Measurements from ENCODE around the gene CT45A5. TPM values are rescaled to one million over a fixed set of nuclear protein-coding genes. Genes with fewer than 3 reads are reported as not detected.
A peak's percentile ranks its signal among the peaks of the same experiment; 100 is the strongest.
"Not testable (repeated sequence)": the region's sequence is repeated elsewhere in the genome, so short reads cannot be mapped to it uniquely, and the experiment has no call there.

The CT45A5 gene
- total RNA-seq, result not detected

GRCh38 chrX:135785403-135785802, at the start of gene CT45A5:
Gene CT45A5 (minus strand): TSS chrX:135785503. CDS start chrX:135781729, 3,774 bp downstream.
- H3K27me3 Mint-ChIP-seq (ENCODE audit: low read depth), result not testable (repeated sequence)

GRCh38 chrX:135819912-135820311, 34.6 kb upstream of the CT45A5 start, which contains the start of gene CT45A2:
Gene CT45A2 (minus strand): TSS chrX:135820012. CDS start chrX:135816265, 3,747 bp downstream.
- not testable (repeated sequence) for H3K27me3 Mint-ChIP-seq (ENCODE audit: low read depth); DNase-seq; H3K36me3 Mint-ChIP-seq (ENCODE audit: insufficient read depth); ATAC-seq; H3K9me3 Mint-ChIP-seq; H3K4me1 Mint-ChIP-seq (ENCODE audit: low read depth); H3K4me3 Mint-ChIP-seq

More at GRCh38 chrX:135785403-135785802, at the start of gene CT45A5:
- H3K36me3 Mint-ChIP-seq (ENCODE audit: insufficient read depth); DNase-seq; H3K9me3 Mint-ChIP-seq; ATAC-seq; H3K4me3 Mint-ChIP-seq; H3K4me1 Mint-ChIP-seq (ENCODE audit: low read depth): not testable (repeated sequence)

- H3K4me1 Mint-ChIP-seq (ENCODE audit: low read depth); H3K36me3 Mint-ChIP-seq (ENCODE audit: insufficient read depth); H3K9me3 Mint-ChIP-seq; H3K4me3 Mint-ChIP-seq; DNase-seq; H3K27me3 Mint-ChIP-seq (ENCODE audit: low read depth); ATAC-seq: not testable (repeated sequence)
Observed at GRCh38 chrX:135802687-135803086, 17.4 kb upstream of the CT45A5 start, which contains the start of gene CT45A6. Gene CT45A6 (minus strand): TSS chrX:135802787. CDS start chrX:135798993, 3,794 bp downstream.

- H3K4me1 Mint-ChIP-seq (ENCODE audit: low read depth); H3K4me3 Mint-ChIP-seq; DNase-seq; H3K27me3 Mint-ChIP-seq (ENCODE audit: low read depth); ATAC-seq; H3K9me3 Mint-ChIP-seq; H3K36me3 Mint-ChIP-seq (ENCODE audit: insufficient read depth): not testable (repeated sequence)
Observed at GRCh38 chrX:135768091-135768490, 17.2 kb downstream of the CT45A5 start, which contains the start of gene CT45A3. Gene CT45A3 (minus strand): TSS chrX:135768191. CDS start chrX:135764444, 3,747 bp downstream.

- not testable (repeated sequence) for H3K36me3 Mint-ChIP-seq (ENCODE audit: insufficient read depth); ATAC-seq; DNase-seq; H3K4me1 Mint-ChIP-seq (ENCODE audit: low read depth); H3K9me3 Mint-ChIP-seq; H3K4me3 Mint-ChIP-seq; H3K27me3 Mint-ChIP-seq (ENCODE audit: low read depth)
Observed at GRCh38 chrX:135744739-135745138, 40.6 kb downstream of the CT45A5 start.

GRCh38 chrX:135741192-135741715, 44.0 kb downstream of the CT45A5 start:
- Mint-ChIP-seq H3K27me3 (ENCODE audit: low read depth) (no peaks in the 10 kb centered on the region), H3K36me3 (ENCODE audit: insufficient read depth) (no peaks in the 10 kb centered on the region), H3K4me3 (no peak overlapping the region), H3K9me3 (no peaks in the 10 kb centered on the region), H3K4me1 (ENCODE audit: low read depth) (no peaks in the 10 kb centered on the region)
- DNase-seq (no peak), ATAC-seq (no peak)

GRCh38 chrX:135740681-135741149, 44.6 kb downstream of the CT45A5 start:
- no peaks in the 10 kb centered on the region for H3K9me3 Mint-ChIP-seq
- no peaks in the 10 kb centered on the region for H3K36me3 Mint-ChIP-seq (ENCODE audit: insufficient read depth)
- no peaks in the 10 kb centered on the region for H3K27me3 Mint-ChIP-seq (ENCODE audit: low read depth)
- H3K4me3 Mint-ChIP-seq, result no peak overlapping the region
- ATAC-seq, result peak; percentile 41 to 71
- peak; percentile 19 for DNase-seq
- H3K4me1 Mint-ChIP-seq (ENCODE audit: low read depth), result no peaks in the 10 kb centered on the region

- Mint-ChIP-seq H3K36me3 (ENCODE audit: insufficient read depth) (no peaks in the 10 kb centered on the region), H3K27me3 (ENCODE audit: low read depth) (no peaks in the 10 kb centered on the region), H3K4me3 (no peak overlapping the region), H3K4me1 (ENCODE audit: low read depth) (no peaks in the 10 kb centered on the region), H3K9me3 (no peaks in the 10 kb centered on the region)
- DNase-seq (no peak), ATAC-seq (no peak)
Observed at GRCh38 chrX:135737366-135738071, 47.8 kb downstream of the CT45A5 start.

- H3K4me1 Mint-ChIP-seq (ENCODE audit: low read depth); H3K27me3 Mint-ChIP-seq (ENCODE audit: low read depth); DNase-seq; ATAC-seq; H3K36me3 Mint-ChIP-seq (ENCODE audit: insufficient read depth); H3K9me3 Mint-ChIP-seq; H3K4me3 Mint-ChIP-seq: not testable (repeated sequence)
Observed at GRCh38 chrX:135734666-135735065, 50.6 kb downstream of the CT45A5 start.

Other genes starting within 250 kb of the CT45A5 start
- not detected for gene CT45A1, start 71.9 kb downstream of the CT45A5 start, total RNA-seq
- gene CT45A3, start 17.3 kb downstream of the CT45A5 start, total RNA-seq, result not detected
- gene CT45A6, start 17.3 kb upstream of the CT45A5 start, total RNA-seq, result not detected
- gene CT45A2, start 34.5 kb upstream of the CT45A5 start, total RNA-seq, result not detected
- not detected for gene CT45A7, start 51.8 kb upstream of the CT45A5 start, total RNA-seq
- gene CT45A8, start 69.0 kb upstream of the CT45A5 start, total RNA-seq, result not detected
- not detected for gene CT45A9, start 86.3 kb upstream of the CT45A5 start, total RNA-seq
- gene CT45A10, start 107.9 kb upstream of the CT45A5 start, total RNA-seq, result not detected
- gene SAGE1, start 108.2 kb upstream of the CT45A5 start, total RNA-seq, result not detected
- gene MMGT1, start 188.5 kb upstream of the CT45A5 start, total RNA-seq, result 10 to 100 TPM; 25.6 to 29.0 (median 25.8) TPM
- 10 to 100 TPM; 11.4 to 13.7 (median 12.2) TPM for gene SLC9A6, start 199.9 kb upstream of the CT45A5 start, total RNA-seq